Suprapubic skin (tissue), 4 donors: ENCODE data around the gene NPFF. TPM values are rescaled to one million over a fixed set of nuclear protein-coding genes. Genes with fewer than 3 reads are reported as not detected.

Experiments
- DNase-seq, 2 donors: peaks; one replicate each; pipeline ENCODE4 v3.0.0-alpha.2; 2019; ENCODE audit warnings: low spot score in 2 of 2
- H3K27ac ChIP-seq: fragments of 200-600 bp; sonication (generic); one replicate; pipeline ENCODE4 v1.5.1; 2019
- H3K27me3 ChIP-seq: fragments of 200-600 bp; sonication (generic); one replicate; pipeline ENCODE4 v1.5.1; 2019
- H3K36me3 ChIP-seq: fragments of 200-600 bp; sonication (generic); one replicate; pipeline ENCODE4 v1.5.1; 2019
- H3K4me1 ChIP-seq: fragments of 200-600 bp; sonication (generic); one replicate; pipeline ENCODE4 v1.5.1; 2019
- H3K4me3 ChIP-seq: fragments of 200-600 bp; sonication (generic); one replicate; pipeline ENCODE4 v1.5.1; 2019; ENCODE audit warnings: mild to moderate bottlenecking
- H3K9me3 ChIP-seq: fragments of 200-600 bp; sonication (generic); one replicate; pipeline ENCODE4 v1.5.1; 2019
- EP300 ChIP-seq: sonication (generic); formaldehyde crosslinking; IDR thresholded peaks from one replicate; pipeline ENCODE4 v1.6.1; 2017; ENCODE audit warnings: antibody characterized with exemption
- POLR2A ChIP-seq, 2 donors: fragments of 450-650 bp; IDR thresholded peaks; one replicate each; pipeline ENCODE4 v1.6.1; 2017; ENCODE audit warnings: antibody characterized with exemption in 2 of 2, mild to moderate bottlenecking in 2 of 2, moderate library complexity in 2 of 2
- POLR2AphosphoS5 ChIP-seq, 3 donors: sonication (generic); formaldehyde crosslinking; IDR thresholded peaks; one replicate each; pipeline ENCODE4 v1.6.1; 2017; ENCODE audit warnings: antibody characterized with exemption in 3 of 3
- WGBS: methylation state at CpG from one replicate; pipeline ENCODE4 v1.1.5; 2018; 5-methylcytosine and 5-hydroxymethylcytosine counted together
- total RNA-seq, 4 donors: library from RNA; depleted of rRNA; stranded (reverse); fragments of >200 nt; gene quantifications; one replicate each; pipeline ENCODE4 v1.1.0, GENCODE V29; 2016
- TF ChIP-seq, protein P1 (sequence below), 2 donors: fragments of 200-600 bp in 1 of 2; fragments of 450-650 bp in 1 of 2; sonication (generic) in 1 of 2; IDR thresholded peaks; one replicate each; pipeline ENCODE4 v1.5.1; 2016 to 2019; ENCODE audit warnings: antibody characterized with exemption in 2 of 2, mild to moderate bottlenecking in 1 of 2, moderate library complexity in 1 of 2

NPFF gene
- total RNA-seq, 4 donors from 2014 or later: not detected

DNA sequence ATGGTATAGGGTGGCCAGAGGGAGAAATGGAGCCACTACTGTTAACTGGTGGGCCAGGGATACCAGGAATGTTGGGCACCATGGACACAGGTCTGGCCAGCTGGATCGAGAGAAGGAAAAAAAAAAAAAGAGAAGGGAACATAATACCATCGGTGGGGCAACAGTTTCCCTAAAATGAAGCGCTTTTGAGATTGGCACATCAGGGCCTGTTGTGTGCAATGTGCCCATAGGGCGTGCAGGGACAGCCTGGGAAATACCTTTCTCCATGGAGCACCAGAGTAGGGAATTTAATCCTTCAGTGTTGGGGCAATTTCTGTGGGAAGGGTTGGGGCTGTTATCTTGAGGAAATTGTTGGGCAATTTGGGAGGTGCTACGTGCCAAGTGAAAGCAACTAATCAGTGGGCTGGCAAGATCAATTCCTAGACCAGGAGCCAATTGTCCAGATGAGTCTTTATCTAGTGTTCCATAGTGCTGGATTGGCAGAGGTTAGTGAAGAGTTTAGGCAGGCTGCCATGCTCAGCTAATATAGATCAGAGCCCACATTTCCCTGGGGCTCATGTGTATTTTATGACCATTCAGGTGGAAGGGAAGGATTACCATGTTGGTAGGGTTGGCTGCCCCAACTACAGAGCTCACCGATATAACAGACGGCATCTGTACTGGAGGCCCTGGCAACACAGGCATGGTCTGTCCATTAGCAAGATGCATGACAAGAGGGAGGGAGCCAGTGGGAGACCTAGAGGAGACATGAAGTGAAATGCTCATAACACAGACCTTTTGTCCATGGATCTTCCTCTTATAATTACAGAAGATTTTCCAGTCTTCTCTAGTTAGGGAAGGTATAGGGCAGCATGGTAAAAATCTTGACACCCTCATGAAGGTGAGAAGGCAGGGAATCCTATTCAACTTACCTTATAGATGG, 25.5 kb upstream of the NPFF start:
- Histone ChIP-seq H3K27ac (no peak overlapping the region), H3K27me3 (no peaks in the 10 kb centered on the region), H3K9me3 (no peaks in the 10 kb centered on the region), H3K4me3 (no peak overlapping the region), H3K4me1 (peaks cover 4% of the 10 kb centered on the region), H3K36me3 (peaks cover 99% of the 10 kb centered on the region)
- TF ChIP-seq EP300: no peak
- TF ChIP-seq, protein P1, sequence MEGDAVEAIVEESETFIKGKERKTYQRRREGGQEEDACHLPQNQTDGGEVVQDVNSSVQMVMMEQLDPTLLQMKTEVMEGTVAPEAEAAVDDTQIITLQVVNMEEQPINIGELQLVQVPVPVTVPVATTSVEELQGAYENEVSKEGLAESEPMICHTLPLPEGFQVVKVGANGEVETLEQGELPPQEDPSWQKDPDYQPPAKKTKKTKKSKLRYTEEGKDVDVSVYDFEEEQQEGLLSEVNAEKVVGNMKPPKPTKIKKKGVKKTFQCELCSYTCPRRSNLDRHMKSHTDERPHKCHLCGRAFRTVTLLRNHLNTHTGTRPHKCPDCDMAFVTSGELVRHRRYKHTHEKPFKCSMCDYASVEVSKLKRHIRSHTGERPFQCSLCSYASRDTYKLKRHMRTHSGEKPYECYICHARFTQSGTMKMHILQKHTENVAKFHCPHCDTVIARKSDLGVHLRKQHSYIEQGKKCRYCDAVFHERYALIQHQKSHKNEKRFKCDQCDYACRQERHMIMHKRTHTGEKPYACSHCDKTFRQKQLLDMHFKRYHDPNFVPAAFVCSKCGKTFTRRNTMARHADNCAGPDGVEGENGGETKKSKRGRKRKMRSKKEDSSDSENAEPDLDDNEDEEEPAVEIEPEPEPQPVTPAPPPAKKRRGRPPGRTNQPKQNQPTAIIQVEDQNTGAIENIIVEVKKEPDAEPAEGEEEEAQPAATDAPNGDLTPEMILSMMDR (IDR thresholded peaks at IDR 0.05): no peak
- no peak for TF ChIP-seq POLR2AphosphoS5 (IDR thresholded peaks at IDR 0.05)
- no peak for TF ChIP-seq POLR2A (IDR thresholded peaks at IDR 0.05)
- WGBS: 89% methylated on average over 7 of the region's 7 CpGs
- DNase-seq: peak in 1 of 2 donors; percentile 35

DNA sequence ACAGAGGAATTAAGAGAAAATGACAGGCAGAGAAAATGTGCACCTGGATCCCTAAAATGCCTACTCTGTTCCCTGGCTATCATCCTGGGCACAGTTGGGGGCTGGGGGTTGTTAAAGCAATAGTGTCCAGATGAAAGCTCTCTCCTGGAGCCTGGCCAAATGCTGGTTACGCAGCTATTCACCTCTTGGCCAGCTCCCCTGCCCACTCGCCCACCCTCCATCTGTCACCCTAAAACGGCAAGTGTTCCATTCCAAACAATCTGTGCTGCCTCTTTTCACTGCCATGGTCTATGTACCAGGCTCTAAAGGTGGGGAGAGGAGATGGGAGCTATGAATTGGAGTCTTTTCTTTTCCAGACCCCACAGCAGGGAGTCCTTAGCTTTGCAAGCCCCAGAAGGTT, 24.7 kb upstream of the NPFF start:
- no peaks in the 10 kb centered on the region for H3K9me3 ChIP-seq
- no peak for TF ChIP-seq POLR2AphosphoS5 (IDR thresholded peaks at IDR 0.05)
- TF ChIP-seq POLR2A (IDR thresholded peaks at IDR 0.05): no peak
- TF ChIP-seq, protein P1 (IDR thresholded peaks at IDR 0.05): no peak
- H3K36me3 ChIP-seq: peaks cover 100% of the 10 kb centered on the region
- 61% methylated on average over 3 of the region's 3 CpGs for WGBS
- no peaks in the 10 kb centered on the region for H3K4me1 ChIP-seq
- DNase-seq: no peak
- no peak overlapping the region for H3K4me3 ChIP-seq
- no peaks in the 10 kb centered on the region for H3K27me3 ChIP-seq
- H3K27ac ChIP-seq: no peak overlapping the region

DNA sequence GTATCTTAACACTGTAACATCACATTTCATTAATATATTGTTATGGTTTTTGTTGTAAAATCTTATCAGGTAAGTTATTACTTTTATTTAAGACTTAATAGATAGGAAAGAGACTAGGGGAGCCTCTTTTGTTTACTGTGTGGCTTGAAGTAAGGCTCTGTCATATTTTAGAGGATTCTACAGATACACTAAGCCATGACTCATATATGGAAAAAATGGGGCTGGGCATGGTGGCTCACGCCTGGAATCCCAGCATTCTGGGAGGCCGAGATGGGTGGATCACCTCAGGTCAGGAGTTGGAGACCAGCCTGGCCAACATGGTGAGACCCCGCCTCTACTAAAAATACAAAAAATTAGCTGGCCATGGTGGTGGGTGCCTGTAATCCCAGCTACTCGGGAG, 23.6 kb upstream of the NPFF start:
- Histone ChIP-seq H3K27ac (no peak overlapping the region), H3K4me3 (no peak overlapping the region), H3K9me3 (no peaks in the 10 kb centered on the region), H3K27me3 (no peaks in the 10 kb centered on the region), H3K4me1 (no peaks in the 10 kb centered on the region), H3K36me3 (peaks cover 98% of the 10 kb centered on the region)
- no peak for DNase-seq
- TF ChIP-seq EP300 (no peak), POLR2A (IDR thresholded peaks at IDR 0.05) (no peak), POLR2AphosphoS5 (IDR thresholded peaks at IDR 0.05) (no peak)
- TF ChIP-seq, protein P1 (IDR thresholded peaks at IDR 0.05): no peak
- 83% methylated on average over 4 of the region's 4 CpGs for whole genome bisulfite sequencing

DNA sequence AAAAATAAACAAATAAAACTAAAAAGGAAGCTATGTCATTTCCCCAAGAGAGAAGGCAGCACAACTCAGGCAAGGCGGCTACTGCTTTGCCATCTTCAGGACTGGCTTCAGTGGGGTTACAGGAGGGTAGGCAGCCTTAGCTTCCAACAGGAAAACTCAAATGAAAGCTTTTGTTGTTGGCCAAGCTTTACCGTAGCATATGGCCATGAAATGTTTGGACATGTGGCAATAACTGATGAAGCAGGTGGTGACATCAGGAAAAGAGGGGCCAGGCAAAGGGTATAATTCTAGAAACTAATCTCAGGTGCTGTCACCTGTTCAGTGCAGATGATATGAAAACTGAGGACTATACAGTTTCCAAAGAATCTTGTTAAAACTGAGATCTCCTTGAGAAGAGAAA, 22.8 kb upstream of the NPFF start:
- peaks cover 98% of the 10 kb centered on the region for H3K36me3 ChIP-seq
- no peaks in the 10 kb centered on the region for H3K27me3 ChIP-seq

DNA sequence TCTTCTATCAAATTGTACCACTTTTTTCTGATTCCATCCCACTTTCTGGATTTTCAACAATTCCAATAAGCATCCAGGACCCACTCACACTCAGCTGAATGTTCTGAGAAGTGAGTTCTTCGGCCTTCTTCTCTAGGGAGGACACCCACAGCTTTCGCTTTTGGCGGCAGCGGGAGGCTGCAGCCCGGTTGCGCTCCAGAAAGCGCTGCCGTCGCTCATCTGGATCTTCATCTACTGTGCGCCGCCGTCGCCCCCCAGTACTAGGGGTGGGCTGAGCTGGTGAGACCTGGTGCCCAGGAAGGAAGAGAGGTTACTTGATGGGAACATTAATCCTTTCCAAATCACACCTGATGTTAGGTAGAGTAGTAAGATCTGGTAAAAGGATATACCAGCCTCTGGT, 17.2 kb upstream of the NPFF start:
- Histone ChIP-seq H3K9me3 (no peaks in the 10 kb centered on the region), H3K4me1 (no peaks in the 10 kb centered on the region), H3K36me3 (peaks cover 97% of the 10 kb centered on the region), H3K27ac (no peak overlapping the region), H3K27me3 (no peaks in the 10 kb centered on the region), H3K4me3 (no peak overlapping the region)
- TF ChIP-seq POLR2A (IDR thresholded peaks at IDR 0.05) (no peak), EP300 (no peak), POLR2AphosphoS5 (IDR thresholded peaks at IDR 0.05) (no peak)
- TF ChIP-seq, protein P1 (IDR thresholded peaks at IDR 0.05): no peak
- DNase-seq: no peak
- WGBS: 97% methylated on average over 13 of the region's 13 CpGs

More for the DNA sequence above, 22.8 kb upstream of the NPFF start:
- H3K27ac ChIP-seq: no peak overlapping the region
- H3K9me3 ChIP-seq: no peaks in the 10 kb centered on the region
- WGBS: 92% methylated on average over 2 of the region's 2 CpGs
- TF ChIP-seq POLR2AphosphoS5 (IDR thresholded peaks at IDR 0.05) (no peak), POLR2A (IDR thresholded peaks at IDR 0.05) (no peak), EP300 (no peak)
- TF ChIP-seq, protein P1 (IDR thresholded peaks at IDR 0.05): no peak
- no peak for DNase-seq
- no peaks in the 10 kb centered on the region for H3K4me1 ChIP-seq
- no peak overlapping the region for H3K4me3 ChIP-seq
